GM06990 (cell line): ENCODE data around the gene KRT35.

ENCODE experiments used
- DNase-seq: peaks from one replicate; pipeline ENCODE4 v3.0.0-alpha.2; 2011; ENCODE audit not compliant: insufficient read length; ENCODE audit errors: extremely low read depth
- H3K27me3 ChIP-seq: replicated peaks from 2 replicates; pipeline ENCODE4 v1.6.0; 2011; ENCODE audit warnings: low read length; ENCODE audit not compliant: control insufficient read depth, insufficient read depth
- H3K36me3 ChIP-seq: 2 replicates; pipeline ENCODE4 v1.5.1; 2011; ENCODE audit warnings: low read length; ENCODE audit not compliant: control insufficient read depth, insufficient read depth
- H3K4me3 ChIP-seq: replicated peaks from 2 replicates; pipeline ENCODE4 v1.5.1; 2011; ENCODE audit warnings: low read depth, mild to moderate bottlenecking, control low read depth, low read length
- CTCF ChIP-seq: IDR thresholded peaks from 2 replicates; pipeline ENCODE4 v1.5.1; 2011; ENCODE audit warnings: low read length, control low read depth, mild to moderate bottlenecking, inconsistent platforms; ENCODE audit not compliant: insufficient read depth, poor library complexity, severe bottlenecking

Gene KRT35

GRCh38 chr17:41481036-41481435, at the start of gene KRT35:
Gene KRT35 (minus strand): TSS chr17:41481151. CDS start chr17:41481097, 54 bp downstream.
- DNase-seq, result no peak
- Histone ChIP-seq H3K27me3 (no peaks in the 10 kb centered on the region; the same call in 1 of the 2 replicates), H3K4me3 (no peak within 1 kb of the TSS), H3K36me3 (no peaks in the 10 kb centered on the region)
- TF ChIP-seq CTCF, result no peak

- no peak for DNase-seq
- TF ChIP-seq CTCF, result no peak
- Histone ChIP-seq H3K4me3 (no peak overlapping the region), H3K27me3 (peaks cover 3% of the 10 kb centered on the region), H3K36me3 (no peaks in the 10 kb centered on the region)
Measured at GRCh38 chr17:41530062-41531048, 49.4 kb upstream of the KRT35 start.

GRCh38 chr17:41529491-41529915, 48.6 kb upstream of the KRT35 start:
- Histone ChIP-seq H3K4me3 (no peak overlapping the region), H3K27me3 (peaks cover 3% of the 10 kb centered on the region), H3K36me3 (no peaks in the 10 kb centered on the region)
- no peak for TF ChIP-seq CTCF
- no peak for DNase-seq

GRCh38 chr17:41528959-41529353, 48.0 kb upstream of the KRT35 start:
- Histone ChIP-seq H3K27me3 (peaks cover 3% of the 10 kb centered on the region), H3K4me3 (no peak overlapping the region), H3K36me3 (no peaks in the 10 kb centered on the region)
- TF ChIP-seq CTCF, result no peak
- DNase-seq, result no peak

GRCh38 chr17:41527063-41528023, 46.4 kb upstream of the KRT35 start:
- no peak for TF ChIP-seq CTCF
- Histone ChIP-seq H3K36me3 (no peaks in the 10 kb centered on the region), H3K27me3 (peaks cover 3% of the 10 kb centered on the region), H3K4me3 (no peak overlapping the region)
- no peak for DNase-seq
